GM18870 (cell line): Measurements from ENCODE around the gene KIR3DL3.
"Not testable (repeated sequence)": the region's sequence is repeated elsewhere in the genome, so short reads cannot be mapped to it uniquely, and the experiment has no call there.

Experiments used
- ATAC-seq: cut with Tn5 transposase; IDR thresholded peaks from one replicate; pipeline ENCODE4 v1.9.1; 2021; ENCODE audit warnings: moderate library complexity; ENCODE audit not compliant: unreplicated experiment

Gene KIR3DL3

DNA sequence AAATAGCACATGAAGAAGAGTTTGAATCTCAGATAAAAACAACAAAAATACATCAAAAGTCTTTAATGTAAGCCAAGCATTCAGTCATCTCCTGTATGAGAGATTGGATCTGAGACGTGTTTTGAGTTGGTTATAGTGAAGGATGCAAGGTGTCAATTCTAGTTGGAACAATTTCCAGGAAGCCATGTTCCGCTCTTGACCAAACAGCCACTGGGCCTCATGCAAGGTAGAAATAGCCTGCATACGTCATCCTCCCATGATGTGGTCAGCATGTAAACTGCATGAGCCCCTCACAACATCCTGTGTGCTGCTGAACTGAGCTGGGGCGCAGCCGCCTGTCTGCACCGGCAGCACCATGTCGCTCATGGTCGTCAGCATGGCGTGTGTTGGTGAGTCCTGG, at the start of gene KIR3DL3:
KIR3DL3 (plus strand) TSS at position 301 of the 400 bp plus-strand sequence; CDS start at position 356, 55 bp downstream.
- no peak for ATAC-seq

DNA sequence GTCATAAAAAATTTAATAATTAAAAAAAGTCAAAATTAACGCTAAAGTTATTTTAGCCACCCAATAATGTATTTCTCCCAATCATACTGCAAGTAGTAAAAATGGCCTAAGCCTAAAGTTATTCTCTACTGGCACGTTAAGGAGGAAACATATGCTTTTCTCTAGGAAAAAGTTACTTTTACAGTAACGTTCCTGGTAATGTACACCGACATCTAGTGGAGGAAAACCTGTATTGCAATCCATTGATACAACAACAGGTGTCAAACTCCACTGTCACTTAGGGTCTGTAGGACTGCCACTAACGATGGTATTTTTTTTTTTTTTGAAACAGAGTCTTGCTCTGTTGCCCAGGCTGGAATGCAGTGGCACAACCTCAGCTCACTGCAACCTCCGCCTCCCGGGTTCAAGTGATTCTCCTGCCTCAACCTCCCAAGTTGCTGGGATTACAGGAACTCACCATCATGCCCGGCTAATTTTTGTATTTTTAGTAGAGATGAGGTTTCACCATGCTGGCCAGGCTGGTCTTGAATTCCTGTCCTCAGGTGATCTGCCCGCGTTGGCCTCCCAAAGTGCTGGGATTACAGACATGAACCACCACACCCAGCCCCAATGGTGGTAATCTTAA, 47.9 kb upstream of the KIR3DL3 start:
- ATAC-seq, result not testable (repeated sequence)

DNA sequence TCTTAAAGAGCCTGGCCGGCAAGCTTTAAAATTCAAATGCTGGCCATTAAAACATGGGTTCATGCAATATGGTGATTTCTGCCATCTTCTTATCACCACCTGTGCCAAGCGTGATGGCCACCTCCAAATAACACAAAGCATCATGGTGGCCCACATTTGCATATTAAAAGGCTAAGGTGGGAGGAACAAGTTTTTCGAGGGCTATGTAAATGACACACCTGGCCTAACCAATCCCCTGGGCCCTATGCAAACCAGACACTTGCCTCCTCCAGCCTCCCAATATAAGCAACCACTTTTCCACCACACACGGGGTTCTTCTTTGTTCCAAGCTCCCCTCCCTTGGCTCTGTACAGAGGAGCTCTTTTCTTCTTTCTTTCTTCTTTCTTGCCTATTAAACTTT, 47.0 kb upstream of the KIR3DL3 start:
- no peak for ATAC-seq

DNA sequence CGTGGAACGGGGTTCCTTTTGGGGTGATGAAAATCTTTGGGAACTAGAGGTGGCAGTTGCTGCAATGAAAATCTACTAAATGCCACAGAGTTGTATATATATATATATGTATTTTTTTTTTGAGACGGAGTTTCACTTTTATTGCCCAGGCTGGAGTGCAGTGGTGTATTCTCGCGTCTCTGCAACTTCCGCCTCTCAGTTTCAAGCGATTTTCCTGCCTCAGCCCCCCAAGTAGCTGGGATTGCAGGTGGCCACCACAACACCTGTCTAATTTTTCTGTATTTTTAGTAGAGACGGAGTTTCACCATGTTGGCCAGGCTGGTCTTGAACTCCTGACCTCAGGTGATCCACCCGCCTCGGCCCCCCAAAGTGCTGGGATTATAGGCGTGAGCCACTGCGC, 42.6 kb upstream of the KIR3DL3 start:
- ATAC-seq, result not testable (repeated sequence)

DNA sequence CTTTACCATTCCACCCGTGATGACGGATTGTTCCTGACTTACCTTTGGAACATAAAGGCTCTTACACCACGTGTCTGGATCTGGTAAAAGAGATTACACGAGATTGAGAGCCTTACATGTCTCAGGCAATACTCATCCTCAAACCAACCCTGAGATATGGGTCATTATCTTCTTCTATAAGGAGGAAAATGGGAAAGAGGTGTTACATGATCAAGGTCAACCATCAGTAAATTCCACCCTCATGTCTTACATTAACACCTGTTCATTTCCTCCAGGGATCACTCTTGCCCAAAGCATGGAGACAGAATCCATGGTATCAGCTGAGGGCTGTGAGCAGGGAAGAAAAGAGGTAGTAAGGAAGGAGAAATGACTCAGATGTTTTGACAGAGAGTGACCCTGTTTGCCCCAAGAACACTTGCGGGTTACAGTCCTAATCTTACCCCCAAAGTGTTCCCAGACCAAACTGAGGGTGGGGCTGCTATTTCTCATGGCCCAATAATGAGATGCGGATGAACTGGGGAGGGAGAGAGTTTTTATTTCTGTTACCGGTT, 41.9 kb upstream of the KIR3DL3 start:
- ATAC-seq, result no peak

DNA sequence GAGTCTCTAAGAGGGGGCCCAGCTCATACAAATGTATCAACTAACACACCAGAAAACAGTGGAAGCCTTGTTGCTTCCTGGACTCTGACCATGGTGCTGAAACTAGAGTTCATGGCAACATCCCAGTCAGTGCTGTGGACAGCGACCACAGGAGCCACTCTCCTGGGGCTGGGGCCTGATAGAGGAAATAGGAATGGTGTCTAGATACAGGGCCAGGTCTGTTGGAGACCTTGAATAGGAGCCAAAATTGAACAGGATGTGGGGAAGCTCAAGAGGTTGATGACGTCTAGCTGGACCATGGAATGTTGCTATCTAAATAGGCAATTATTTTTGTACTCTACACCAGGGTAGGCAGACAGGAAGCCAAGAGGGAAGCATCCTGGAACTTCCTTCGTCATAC, 39.7 kb upstream of the KIR3DL3 start:
- ATAC-seq, result no peak

DNA sequence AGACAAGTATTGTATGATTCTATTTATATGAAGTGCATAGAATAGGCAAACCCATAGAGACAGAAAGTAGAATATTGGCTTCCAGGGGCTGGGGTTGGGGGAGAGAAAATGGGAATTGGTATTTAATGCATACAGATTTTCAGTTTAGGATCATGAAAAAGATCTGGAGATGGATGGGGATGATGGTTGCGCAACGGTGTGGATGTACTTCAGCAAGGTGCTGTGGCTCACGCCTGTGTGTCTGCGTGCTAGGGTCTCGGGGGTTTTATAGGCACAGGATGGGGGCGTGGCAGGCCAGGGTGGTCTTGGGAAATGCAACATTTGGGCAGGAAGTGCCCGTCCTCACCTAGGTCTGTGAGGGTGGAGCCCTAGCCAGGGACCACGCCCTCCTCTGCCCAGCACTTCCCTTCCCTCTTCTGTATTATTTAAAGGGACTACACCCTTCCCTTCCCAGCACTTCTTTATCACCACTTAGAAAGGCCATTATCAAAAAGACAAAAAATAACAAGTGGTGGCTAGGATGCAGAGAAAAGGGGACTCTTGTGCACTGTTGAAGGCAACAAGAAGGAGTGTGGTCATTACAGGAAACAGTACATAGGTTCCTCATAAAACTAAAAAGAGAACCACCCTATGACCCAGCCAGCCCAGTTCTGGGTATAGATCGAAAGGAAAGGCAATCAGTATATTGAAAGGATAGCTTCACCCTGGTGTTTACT, 32.5 kb upstream of the KIR3DL3 start:
- no peak for ATAC-seq

DNA sequence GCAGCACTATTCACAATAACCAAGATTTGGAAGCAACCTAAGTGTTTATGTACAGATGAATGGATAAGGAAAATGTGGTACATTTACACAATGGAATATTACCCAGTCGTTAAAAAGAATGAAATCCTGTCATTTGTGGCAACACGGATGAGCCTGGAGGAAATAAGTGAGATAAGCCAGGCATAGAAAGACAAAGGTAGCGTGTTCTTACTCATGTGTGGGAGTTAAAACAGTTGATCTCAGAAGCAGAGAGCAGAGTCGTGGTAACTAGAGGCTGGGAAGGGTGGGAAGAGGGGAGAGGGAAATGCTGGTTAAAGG, 32.0 kb upstream of the KIR3DL3 start:
- ATAC-seq, result no peak

DNA sequence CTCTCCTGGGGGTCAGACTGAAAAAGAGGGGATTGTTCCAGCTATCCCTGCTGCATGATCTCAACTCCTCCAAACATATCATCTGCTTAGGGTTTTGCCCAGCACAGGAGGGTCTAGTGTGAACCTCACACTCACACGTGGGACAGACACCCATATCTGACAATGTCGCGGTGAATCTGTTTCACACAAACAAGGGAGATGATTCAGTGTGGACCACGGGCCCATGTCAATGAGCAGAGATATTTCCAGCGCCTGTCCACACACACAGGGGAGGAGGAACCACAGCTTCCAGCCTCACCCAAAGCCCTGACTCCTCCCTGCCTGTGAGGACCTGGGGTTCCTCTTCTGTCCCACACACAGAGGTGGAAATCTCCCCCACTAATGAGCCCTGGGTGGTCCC, 29.6 kb upstream of the KIR3DL3 start:
- ATAC-seq, result no peak

DNA sequence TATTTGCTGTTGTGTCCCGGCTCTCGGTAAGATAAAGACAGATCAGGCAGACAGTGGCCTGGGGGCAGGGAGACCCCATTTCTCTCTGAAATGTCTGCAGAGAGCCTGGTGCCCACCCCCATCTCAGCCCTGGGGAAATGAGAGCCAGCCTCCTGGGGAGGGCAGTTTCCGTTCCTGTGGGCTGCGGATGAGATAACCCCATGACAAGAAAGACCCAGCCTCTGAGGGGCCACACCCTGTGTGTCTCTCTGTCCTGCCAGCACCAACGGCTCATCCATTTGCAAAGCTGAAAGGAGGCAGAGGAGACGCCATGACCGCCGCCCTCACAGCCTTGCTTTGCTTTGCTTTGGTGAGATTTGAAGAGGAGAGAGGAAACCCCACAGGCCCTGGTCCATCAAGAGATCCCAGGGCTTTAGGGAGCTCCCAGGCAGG, 28.1 kb upstream of the KIR3DL3 start:
- ATAC-seq, result no peak

DNA sequence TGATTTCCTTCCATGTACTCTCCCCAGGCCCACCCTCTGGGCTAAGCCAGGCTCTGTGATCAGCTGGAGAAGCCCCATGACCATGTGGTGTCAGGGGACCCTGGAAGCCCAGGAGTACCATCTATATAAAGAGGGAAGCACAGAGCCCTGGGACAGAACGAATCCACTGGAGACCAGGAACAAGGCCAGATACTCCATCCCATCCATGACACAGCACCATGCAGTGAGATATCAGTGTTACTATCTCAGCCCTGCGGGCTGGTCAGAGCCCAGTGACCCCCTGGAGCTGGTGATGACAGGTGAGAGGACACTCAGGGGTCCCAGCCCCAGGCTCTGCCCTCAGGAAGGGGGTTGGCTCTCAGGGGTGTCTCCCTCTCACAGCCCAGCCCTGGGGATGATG, 27.5 kb upstream of the KIR3DL3 start:
- ATAC-seq, result no peak

DNA sequence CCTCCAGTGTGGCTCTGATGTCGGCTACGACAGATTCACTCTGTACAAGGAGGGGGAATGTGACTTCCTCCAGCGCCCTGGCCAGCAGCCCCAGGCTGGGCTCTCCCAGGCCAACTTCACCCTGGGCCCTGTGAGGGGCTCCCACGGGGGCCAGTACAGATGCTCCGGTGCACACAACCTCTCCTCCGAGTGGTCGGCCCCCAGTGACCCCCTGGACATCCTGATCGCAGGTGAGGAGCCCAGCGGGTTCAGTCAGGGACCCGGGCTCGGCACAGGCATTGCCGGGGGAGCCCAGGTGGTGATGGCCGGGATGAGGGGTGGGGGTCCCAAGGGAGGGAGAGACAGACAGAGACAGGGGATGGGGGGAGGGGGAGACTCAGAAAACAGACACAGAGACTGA, 26.5 kb upstream of the KIR3DL3 start:
- not testable (repeated sequence) for ATAC-seq

DNA sequence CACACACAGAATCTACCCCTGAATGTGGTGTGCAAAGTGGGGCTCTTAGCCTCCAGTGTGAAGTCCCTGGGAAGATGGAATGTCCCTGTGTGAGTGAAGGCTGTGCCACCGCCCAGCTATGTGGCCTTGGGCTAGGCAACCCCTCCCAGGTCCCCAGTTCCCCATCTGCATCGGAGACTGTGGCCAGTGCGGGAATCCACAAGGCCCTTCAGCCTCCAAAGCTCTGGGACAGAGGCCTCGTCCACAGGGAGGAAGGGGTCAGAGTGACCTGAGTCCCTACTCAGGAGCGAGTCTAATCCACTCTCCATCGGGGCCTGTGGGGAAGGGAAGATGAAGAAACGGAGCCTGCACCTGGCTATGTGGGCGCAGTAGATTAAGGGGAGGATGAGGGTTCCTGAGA, 19.3 kb upstream of the KIR3DL3 start:
- ATAC-seq, result no peak

DNA sequence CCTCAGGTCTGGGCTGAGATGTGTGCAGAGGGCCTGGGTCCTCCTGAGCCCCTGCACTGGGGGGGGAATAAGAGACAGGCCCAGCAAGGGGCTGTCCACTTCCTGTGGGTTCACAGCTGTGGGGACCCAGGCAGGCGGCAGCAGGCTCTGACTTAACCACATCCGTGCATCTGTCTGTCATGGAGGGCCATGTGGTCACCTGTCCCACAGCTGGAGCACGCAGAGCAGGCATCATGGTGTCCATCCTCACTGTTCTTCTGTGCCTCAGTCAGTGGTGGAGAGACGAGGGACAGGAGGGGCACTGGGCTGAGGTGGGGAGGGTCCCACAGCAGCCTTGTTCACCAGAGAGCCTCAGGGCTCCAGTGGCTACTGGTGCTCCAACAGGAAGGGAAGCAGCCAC, 16.3 kb upstream of the KIR3DL3 start:
- ATAC-seq, result no peak

DNA sequence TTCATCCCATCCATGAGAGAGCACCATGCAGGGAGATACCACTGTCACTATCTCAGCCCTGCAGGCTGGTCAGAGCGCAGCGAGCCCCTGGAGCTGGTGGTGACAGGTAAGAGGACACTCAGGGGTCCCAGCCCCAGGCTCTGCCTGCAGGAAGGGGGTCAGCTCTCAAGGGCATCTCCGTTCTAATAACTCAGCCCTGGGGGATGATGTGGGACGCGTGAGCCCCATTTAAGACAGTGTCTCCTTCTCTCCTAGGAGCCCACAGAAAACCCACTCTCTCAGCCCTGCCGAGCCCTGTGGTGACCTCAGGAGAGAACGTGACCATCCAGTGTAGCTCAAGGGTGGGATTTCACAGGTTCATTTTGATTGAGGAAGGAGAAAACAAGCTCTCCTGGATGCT, 15.5 kb upstream of the KIR3DL3 start:
- no peak for ATAC-seq

DNA sequence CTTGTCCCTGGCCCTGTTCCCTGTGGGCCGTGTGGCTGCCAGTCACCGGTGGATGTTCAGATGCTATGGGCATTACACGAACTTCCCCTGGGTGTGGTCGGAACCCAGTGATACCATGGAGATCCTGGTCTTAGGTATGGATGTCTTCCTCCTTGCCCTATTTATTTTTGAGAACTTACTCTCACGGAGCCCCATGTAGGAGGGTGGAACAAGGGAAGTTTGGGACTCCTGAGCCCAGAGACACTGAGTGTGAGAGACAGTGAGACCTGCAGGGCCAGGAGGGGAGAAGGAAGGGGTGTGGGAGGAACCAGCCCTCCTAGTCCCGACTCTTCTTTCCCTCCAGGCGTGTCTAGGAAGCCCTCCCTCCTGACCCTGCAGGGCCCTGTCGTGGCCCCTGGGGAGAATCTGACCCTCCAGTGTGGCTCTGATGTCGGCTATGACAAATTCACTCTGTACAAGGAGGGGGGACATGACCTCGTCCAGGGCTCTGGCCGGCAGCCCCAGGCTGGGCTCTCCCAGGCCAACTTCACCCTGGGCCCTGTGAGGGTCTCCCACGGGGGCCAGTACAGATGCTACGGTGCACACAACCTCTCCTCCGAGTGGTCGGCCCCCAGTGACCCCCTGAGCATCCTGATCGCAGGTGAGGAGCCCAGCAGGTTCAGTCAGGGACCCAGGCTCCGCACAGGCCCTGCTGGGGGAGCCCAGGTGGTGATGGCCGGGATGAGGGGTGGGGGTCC, 14.9 kb upstream of the KIR3DL3 start:
- no peak for ATAC-seq

DNA sequence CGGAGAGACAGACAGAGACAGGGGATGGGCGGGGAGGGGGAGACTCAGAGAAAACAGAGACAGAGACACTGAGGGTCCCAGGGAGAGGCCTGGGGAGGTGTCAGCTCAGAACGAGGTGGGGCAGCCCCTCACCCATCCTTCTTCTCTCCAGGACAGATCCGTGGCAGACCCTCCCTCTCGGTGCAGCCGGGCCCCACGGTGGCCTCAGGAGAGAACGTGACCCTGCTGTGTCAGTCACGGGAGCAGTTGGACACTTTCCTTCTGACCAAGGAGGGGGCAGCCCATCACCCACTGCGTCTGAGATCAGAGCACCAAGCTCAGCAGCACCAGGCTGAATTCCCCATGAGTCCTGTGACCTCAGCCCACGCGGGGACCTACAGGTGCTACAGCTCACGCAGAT, 14.3 kb upstream of the KIR3DL3 start:
- not testable (repeated sequence) for ATAC-seq

DNA sequence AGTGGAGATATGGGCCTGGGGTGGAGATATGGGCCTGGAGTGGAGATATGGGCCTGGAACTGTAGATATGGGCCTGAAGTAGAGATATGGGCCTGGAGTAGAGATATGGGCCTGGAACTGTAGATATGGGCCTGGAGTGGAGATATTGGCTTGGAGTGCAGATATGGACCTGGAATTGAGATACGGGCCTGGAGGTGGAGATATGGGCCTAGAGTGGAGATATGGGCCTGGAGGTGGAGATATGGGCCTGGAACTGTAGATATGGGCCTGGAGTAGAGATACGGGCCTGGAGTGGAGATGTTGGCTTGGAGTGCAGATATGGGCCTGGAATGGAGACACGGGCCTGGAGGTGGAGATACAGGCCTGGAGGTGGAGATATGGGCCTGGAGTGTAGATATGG, 402 bp downstream of the KIR3DL3 start:
- no peak for ATAC-seq

DNA sequence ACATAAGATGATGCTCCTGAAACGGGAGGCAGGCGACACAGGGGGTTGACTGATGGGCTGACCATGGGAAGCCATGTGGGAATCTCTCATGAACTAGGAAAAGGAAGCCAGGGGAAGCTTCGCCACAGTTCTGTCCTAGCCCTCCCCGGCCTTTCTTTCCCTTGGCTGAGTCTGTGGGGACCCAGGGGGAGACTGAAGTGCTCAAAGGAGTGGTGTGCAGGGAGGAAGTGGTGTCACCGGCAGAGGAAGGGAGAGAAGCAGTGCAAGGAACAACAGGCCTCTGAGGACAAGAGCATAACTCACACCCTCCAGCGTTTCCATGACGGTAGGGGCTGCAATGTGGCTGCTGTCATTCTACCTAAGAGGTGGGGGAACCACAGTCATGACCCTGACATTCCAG, 1.1 kb downstream of the KIR3DL3 start:
- ATAC-seq, result no peak

DNA sequence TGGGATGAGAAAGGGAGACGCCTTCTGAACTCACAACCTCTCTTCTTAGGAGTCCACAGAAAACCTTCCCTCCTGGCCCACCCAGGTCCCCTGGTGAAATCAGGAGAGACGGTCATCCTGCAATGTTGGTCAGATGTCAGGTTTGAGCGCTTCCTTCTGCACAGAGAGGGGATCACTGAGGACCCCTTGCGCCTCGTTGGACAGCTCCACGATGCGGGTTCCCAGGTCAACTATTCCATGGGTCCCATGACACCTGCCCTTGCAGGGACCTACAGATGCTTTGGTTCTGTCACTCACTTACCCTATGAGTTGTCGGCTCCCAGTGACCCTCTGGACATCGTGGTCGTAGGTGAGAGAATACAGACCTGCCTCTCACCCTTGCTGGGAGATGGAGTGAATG, 3.3 kb downstream of the KIR3DL3 start:
- ATAC-seq, result no peak

DNA sequence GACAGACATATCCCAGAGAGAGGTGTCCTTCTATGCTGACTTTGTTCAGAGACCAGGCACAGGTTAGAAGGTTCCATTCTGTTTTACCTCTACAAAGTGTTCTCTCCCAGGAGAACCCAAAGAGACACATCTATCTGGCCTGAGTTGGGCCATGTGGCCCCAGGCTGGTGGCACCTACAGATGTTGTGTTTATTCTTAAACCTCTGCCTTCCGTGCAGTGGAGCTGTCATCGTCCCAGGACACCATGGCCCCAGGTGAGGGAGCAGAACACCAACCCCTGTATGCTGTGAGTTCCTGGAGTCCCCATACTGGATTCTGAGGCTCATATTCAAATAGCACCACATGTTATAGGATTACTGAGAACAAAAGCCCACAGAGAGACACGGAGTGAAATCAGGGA, 3.9 kb downstream of the KIR3DL3 start:
- no peak for ATAC-seq
